IPS-20b (cell line): Measurements from ENCODE around the gene BCO2.

Source experiments
- H3K27ac ChIP-seq: one replicate; pipeline ENCODE4 v1.5.1; 2013; ENCODE audit warnings: low read length
- H3K27me3 ChIP-seq: 2 replicates; pipeline ENCODE4 v1.6.1; 2013; ENCODE audit warnings: mild to moderate bottlenecking, low read length, inconsistent platforms; ENCODE audit not compliant: insufficient read depth
- H3K36me3 ChIP-seq: 2 replicates; pipeline ENCODE4 v1.6.1; 2013; ENCODE audit warnings: low read depth, mild to moderate bottlenecking, inconsistent platforms, low read length, moderate library complexity; ENCODE audit not compliant: insufficient read depth
- H3K4me1 ChIP-seq: 2 replicates; pipeline ENCODE4 v1.6.1; 2013; ENCODE audit warnings: mild to moderate bottlenecking, control low read depth, inconsistent platforms, low read length, moderate library complexity; ENCODE audit not compliant: insufficient read depth
- H3K4me3 ChIP-seq: 2 replicates; pipeline ENCODE4 v1.5.1; 2013; ENCODE audit warnings: mild to moderate bottlenecking, low read length, inconsistent platforms
- H3K9ac ChIP-seq: 2 replicates; pipeline ENCODE4 v1.6.1; 2013; ENCODE audit warnings: low read depth, mild to moderate bottlenecking, inconsistent platforms, low read length, moderate library complexity
- H3K9me3 ChIP-seq: 2 replicates; pipeline ENCODE4 v1.6.1; 2013; ENCODE audit warnings: mild to moderate bottlenecking, low read depth, low read length, inconsistent platforms; ENCODE audit not compliant: insufficient read depth

The BCO2 gene

DNA sequence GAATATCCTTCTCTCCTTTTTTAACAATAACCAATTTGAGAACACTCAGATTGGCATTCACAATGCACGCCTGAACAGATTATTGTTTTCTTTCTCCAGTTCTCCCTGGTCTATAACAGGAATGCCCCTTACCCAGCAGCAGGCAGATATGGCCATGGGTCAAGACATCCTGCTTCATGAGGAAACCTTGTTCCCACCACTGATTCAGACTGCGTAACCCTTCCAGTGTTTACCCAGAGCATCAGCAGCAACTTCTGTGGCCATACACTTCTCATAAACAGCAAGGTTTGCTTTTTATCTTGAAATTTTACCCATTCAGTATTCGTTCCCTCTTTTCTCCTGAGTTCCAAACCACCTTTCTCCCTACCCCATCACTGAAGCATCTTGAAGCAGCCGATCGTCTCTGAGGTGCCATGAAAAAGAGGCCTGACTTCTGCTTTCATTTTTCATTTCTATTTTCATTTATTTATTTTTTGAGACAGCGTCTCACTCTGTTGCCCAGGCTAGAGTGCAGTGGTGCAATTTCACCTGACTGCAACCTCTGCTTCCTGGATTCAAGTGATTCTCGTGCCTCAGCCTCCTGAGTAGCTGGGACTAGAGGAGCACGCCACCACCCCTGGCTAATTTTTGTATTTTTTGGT is 60.6 kb downstream of the BCO2 start:
- Histone ChIP-seq H3K4me3 (no peak overlapping the region), H3K9ac (no peak overlapping the region), H3K27me3 (no peaks in the 10 kb centered on the region), H3K9me3 (no peaks in the 10 kb centered on the region), H3K27ac (no peak overlapping the region), H3K36me3 (peaks cover 59% of the 10 kb centered on the region), H3K4me1 (no peaks in the 10 kb centered on the region)

DNA sequence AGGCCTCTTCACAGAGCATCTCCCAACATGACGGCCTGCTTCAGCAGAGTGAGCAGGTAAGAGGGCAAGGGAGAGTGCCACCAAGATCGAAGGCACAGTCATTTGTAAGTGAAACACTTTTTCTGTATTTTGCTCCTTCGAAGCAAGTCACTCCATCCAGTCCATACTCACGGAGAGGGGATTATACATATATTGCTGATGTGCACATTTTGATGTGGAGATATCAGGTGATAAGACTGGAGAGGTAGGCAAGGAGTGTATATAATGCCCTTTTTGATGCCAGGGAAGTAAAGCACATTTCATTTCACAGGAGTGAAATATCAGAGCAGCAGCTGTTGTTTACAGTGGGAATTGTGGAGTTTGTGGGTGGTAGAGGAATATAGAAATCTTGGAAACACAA is 62.1 kb downstream of the BCO2 start:
- no peaks in the 10 kb centered on the region for H3K27me3 ChIP-seq
- no peak overlapping the region for H3K27ac ChIP-seq
- peaks cover 55% of the 10 kb centered on the region for H3K36me3 ChIP-seq
- no peak overlapping the region for H3K4me3 ChIP-seq
- no peaks in the 10 kb centered on the region for H3K4me1 ChIP-seq
- no peaks in the 10 kb centered on the region for H3K9me3 ChIP-seq
- no peak overlapping the region for H3K9ac ChIP-seq

DNA sequence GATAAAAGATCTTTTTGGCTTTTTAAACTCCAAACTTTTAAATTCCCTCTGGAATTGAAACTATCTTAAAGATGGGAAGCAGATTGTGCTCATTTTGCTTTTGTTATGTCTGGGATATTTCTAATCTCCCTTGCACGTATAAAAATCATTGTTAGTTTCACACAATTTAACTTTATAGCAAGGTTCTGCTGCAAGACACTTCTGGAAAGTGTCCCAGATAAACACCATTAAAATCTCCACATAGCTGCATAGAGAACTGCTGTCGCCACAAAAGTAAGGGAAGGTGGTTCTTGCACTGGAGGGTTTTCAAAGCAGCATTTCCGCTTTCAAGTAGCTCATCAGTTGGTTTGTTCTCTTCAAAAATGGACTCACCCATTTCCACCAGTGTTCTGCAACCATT is 62.7 kb downstream of the BCO2 start:
- Histone ChIP-seq H3K4me1 (no peaks in the 10 kb centered on the region), H3K9me3 (peaks cover under 1% of the 10 kb centered on the region; the same call in 1 of the 2 replicates), H3K27me3 (no peaks in the 10 kb centered on the region), H3K36me3 (peaks cover 50% of the 10 kb centered on the region), H3K9ac (no peak overlapping the region), H3K4me3 (no peak overlapping the region), H3K27ac (no peak overlapping the region)

- Histone ChIP-seq H3K9me3 (peaks cover 16% of the 10 kb centered on the region), H3K36me3 (peaks cover 21% of the 10 kb centered on the region), H3K9ac (no peak overlapping the region), H3K27ac (no peak overlapping the region), H3K4me1 (no peaks in the 10 kb centered on the region), H3K27me3 (no peaks in the 10 kb centered on the region), H3K4me3 (no peak overlapping the region)
Observed at GRCh38 chr11:112241486-112241885, 66.2 kb downstream of the BCO2 start.

DNA sequence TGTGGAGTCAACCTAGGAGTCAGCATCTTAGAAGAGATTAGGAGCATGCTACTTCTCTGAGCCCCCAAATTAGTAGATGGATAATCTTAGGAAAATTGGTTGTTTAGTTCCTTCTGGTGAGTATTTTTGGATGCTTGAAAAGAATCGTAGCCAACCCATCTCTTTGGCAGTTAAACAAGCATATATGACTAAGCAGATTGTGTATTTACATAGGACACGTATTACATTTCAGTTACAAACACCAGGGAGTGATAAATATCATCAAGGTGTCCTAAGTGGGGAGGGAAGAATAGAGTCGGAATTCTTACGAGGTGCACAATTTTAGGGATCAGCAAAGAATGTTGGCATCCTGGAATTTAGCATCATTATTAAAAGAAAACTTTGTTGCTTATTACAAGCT is 71.9 kb downstream of the BCO2 start:
- Histone ChIP-seq H3K4me1 (no peaks in the 10 kb centered on the region), H3K27me3 (no peaks in the 10 kb centered on the region), H3K9ac (no peak overlapping the region), H3K27ac (no peak overlapping the region), H3K4me3 (no peak overlapping the region), H3K36me3 (no peaks in the 10 kb centered on the region), H3K9me3 (peaks cover 16% of the 10 kb centered on the region)

DNA sequence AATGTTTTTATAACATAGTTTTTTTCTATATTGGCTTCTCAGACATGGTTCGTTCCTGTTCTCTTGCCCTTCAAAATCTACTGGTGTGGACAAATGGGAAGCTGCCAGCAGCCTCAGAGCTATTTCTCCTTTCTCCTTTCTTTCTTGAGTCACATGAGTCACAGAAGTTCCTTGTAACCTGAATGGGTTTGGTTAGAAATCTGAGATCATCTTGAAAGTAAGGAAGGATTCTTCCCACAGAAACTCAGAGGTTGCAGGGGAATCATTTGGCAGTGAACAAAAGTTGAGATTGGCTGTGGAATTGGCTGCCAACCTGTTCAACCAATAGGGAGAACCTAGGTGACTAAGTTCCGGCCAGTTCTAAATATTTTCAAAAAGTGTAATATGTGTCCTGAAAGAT is 72.9 kb downstream of the BCO2 start:
- Histone ChIP-seq H3K4me1 (no peaks in the 10 kb centered on the region), H3K4me3 (no peak overlapping the region), H3K9me3 (peaks cover 14% of the 10 kb centered on the region), H3K27ac (no peak overlapping the region), H3K36me3 (no peaks in the 10 kb centered on the region), H3K27me3 (no peaks in the 10 kb centered on the region), H3K9ac (no peak overlapping the region)

DNA sequence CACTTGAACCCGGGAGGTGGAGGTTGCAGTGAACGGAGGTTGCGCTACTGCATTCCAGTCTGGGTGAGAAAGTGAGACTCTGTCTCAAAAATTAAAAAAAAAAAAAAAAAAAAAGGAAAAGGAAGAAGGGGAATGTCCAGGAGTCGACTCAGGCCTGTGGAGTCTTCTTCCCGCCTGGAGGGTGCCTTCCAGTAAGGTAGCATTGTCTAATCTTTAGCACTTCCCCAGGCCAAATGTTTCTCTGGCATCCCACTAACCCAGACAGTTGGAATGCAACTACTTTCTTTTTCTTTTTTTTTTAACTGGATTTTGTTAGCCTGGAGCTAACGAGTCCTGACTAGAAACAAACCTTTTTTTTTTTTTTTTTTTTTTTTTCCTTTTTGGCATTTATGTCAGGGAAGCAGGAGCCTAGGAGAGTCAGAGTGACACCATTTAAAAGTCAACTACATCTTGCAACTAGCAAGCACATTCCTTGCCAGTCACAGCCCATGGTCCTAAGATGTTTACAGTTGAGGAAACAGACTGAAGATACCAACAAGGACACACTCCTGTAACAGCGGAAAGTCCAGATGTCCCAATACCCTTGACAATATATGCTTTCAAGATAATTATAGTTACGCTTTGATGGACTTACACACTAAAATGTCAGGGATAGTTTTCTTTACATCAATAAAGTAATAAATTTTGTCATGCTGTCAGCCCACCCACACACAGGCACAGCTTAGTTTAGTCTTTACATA is 74.7 kb downstream of the BCO2 start:
- Histone ChIP-seq H3K27me3 (no peaks in the 10 kb centered on the region), H3K27ac (no peak overlapping the region), H3K4me1 (no peaks in the 10 kb centered on the region), H3K36me3 (no peaks in the 10 kb centered on the region), H3K9me3 (no peaks in the 10 kb centered on the region; the same call in 1 of the 2 replicates), H3K4me3 (no peak overlapping the region), H3K9ac (no peak overlapping the region)

- Histone ChIP-seq H3K27ac (no peak overlapping the region), H3K4me1 (no peaks in the 10 kb centered on the region), H3K27me3 (no peaks in the 10 kb centered on the region), H3K4me3 (no peak overlapping the region), H3K9ac (no peak overlapping the region), H3K36me3 (no peaks in the 10 kb centered on the region), H3K9me3 (no peaks in the 10 kb centered on the region)
Observed at GRCh38 chr11:112253605-112254242, 78.4 kb downstream of the BCO2 start.

DNA sequence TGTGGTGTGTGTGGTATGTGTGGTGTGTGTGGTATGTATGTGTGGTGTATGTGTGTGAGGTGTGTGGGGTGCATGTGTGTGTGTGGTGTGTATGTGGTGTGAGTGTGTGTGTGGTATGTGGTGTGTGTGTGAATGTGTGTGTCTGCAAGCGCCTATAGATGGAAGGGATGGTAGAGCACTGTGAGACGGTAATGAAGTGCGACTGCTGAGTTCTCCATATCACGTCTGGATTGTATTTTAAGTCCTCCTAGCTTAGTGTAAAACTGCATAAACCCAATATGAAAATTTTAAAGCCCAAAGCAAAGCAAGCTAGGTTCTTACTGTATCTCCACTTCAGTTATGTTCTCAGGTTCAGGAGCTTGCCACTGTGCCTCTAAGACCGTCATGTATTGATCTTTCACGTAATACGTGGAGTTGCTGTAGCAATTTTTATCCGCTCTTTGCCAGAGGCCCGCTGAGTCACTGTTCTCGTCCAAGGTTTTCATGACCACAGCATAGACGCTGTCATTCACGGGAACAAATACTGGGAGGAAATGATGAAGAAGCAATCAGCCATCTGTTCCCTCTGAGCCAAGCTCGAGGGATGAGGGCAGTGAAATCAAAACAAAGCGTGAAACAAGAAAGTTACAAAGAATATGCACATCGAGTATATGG is 79.9 kb downstream of the BCO2 start:
- Histone ChIP-seq H3K9ac (no peak overlapping the region), H3K27me3 (no peaks in the 10 kb centered on the region)

GRCh38 chr11:112260490-112260889 is 85.2 kb downstream of the BCO2 start, which contains the start of gene PLET1:
Gene PLET1, minus strand, starts transcription at chr11:112260860. Its CDS starts 271 bp downstream, at chr11:112260589.
- Histone ChIP-seq H3K36me3 (no peaks in the 10 kb centered on the region), H3K27me3 (no peaks in the 10 kb centered on the region), H3K4me1 (no peaks in the 10 kb centered on the region), H3K9me3 (no peaks in the 10 kb centered on the region), H3K9ac (no peak within 1 kb of the TSS), H3K4me3 (no peak within 1 kb of the TSS), H3K27ac (no peak within 1 kb of the TSS)

More for the DNA sequence above, 79.9 kb downstream of the BCO2 start:
- H3K36me3 ChIP-seq = no peaks in the 10 kb centered on the region
- no peaks in the 10 kb centered on the region for H3K4me1 ChIP-seq
- no peak overlapping the region for H3K4me3 ChIP-seq
- H3K27ac ChIP-seq = no peak overlapping the region
- no peaks in the 10 kb centered on the region for H3K9me3 ChIP-seq

GRCh38 chr11:112265659-112266409 is 90.5 kb downstream of the BCO2 start:
- no peaks in the 10 kb centered on the region for H3K4me1 ChIP-seq
- no peak overlapping the region for H3K9ac ChIP-seq
- H3K27me3 ChIP-seq = no peaks in the 10 kb centered on the region
- no peak overlapping the region for H3K27ac ChIP-seq
- no peak overlapping the region for H3K4me3 ChIP-seq
- no peaks in the 10 kb centered on the region for H3K36me3 ChIP-seq
- no peaks in the 10 kb centered on the region for H3K9me3 ChIP-seq
